K562 (cell line): ENCODE measurements around the gene CENPN. TPM values are rescaled to one million over a fixed set of nuclear protein-coding genes. Genes with fewer than 3 reads are reported as not detected.

Experiments
- ATF2 ChIP-seq: sonication (generic); formaldehyde crosslinking; IDR thresholded peaks from 2 replicates; pipeline ENCODE4 v1.8.1; 2022; ENCODE audit warnings: missing genetic modification reagents
- DIDO1 ChIP-seq: fragments of 450-650 bp; IDR thresholded peaks from 2 replicates; pipeline ENCODE4 v1.6.1; 2016; ENCODE audit warnings: low read depth, missing biosample characterization, missing genetic modification characterization
- GMEB1 ChIP-seq: fragments of 250-450 bp; sonication (Bioruptor Pico); IDR thresholded peaks from 2 replicates; pipeline ENCODE4 v1.4.0; 2020; ENCODE audit warnings: mild to moderate bottlenecking
- JUNB ChIP-seq: fragments of 450-650 bp; formaldehyde crosslinking; conservative IDR thresholded peaks from 2 replicates; pipeline ENCODE4 v1.4.0; 2020; ENCODE audit warnings: mild to moderate bottlenecking
- KHSRP ChIP-seq: fragments of 450-650 bp; IDR thresholded peaks from 2 replicates; pipeline ENCODE4 v1.6.1; 2017
- KLF13 ChIP-seq: fragments of 450-650 bp; IDR thresholded peaks from 2 replicates; pipeline ENCODE4 v1.6.1; 2016; ENCODE audit warnings: missing genetic modification characterization, low read depth, mild to moderate bottlenecking, missing compliant biosample characterization, moderate library complexity, borderline replicate concordance
- MED1 ChIP-seq: sonication (generic); formaldehyde crosslinking; IDR thresholded peaks from 2 replicates; pipeline ENCODE4 v1.8.1; 2023; ENCODE audit warnings: missing genetic modification reagents, borderline replicate concordance
- MITF ChIP-seq: IDR thresholded peaks from 2 replicates; pipeline ENCODE4 v1.6.1; 2014; ENCODE audit warnings: antibody characterized with exemption
- NCOA6 ChIP-seq: fragments of 450-650 bp; IDR thresholded peaks from 2 replicates; pipeline ENCODE4 v1.6.1; 2017; ENCODE audit warnings: mild to moderate bottlenecking
- NELFE ChIP-seq: IDR thresholded peaks from 2 replicates; pipeline ENCODE4 v1.6.1; 2011; ENCODE audit warnings: mild to moderate bottlenecking; ENCODE audit not compliant: insufficient read depth, insufficient read length
- NFE2 ChIP-seq: IDR thresholded peaks from 2 replicates; pipeline ENCODE4 v1.6.1; 2014; ENCODE audit warnings: antibody characterized with exemption, low read depth
- NFIX ChIP-seq: fragments of 250-450 bp; sonication (Bioruptor Pico); IDR thresholded peaks from 2 replicates; pipeline ENCODE4 v1.4.0; 2020; ENCODE audit warnings: low read depth, mild to moderate bottlenecking, moderate library complexity
- PKNOX1 ChIP-seq: fragments of 450-650 bp; IDR thresholded peaks from 2 replicates; pipeline ENCODE4 v1.6.1; 2016
- SMAD1 ChIP-seq: fragments of 150-350 bp; IDR thresholded peaks from 2 replicates; pipeline ENCODE4 v1.6.1; 2014; ENCODE audit warnings: low read length, low read depth; ENCODE audit not compliant: partially characterized antibody
- TAF7 ChIP-seq: fragments of 450-650 bp; IDR thresholded peaks from 2 replicates; pipeline ENCODE4 v1.6.1; 2016; ENCODE audit warnings: missing genetic modification characterization, missing compliant biosample characterization
- XRCC5 ChIP-seq: fragments of 200-400 bp; formaldehyde crosslinking; IDR thresholded peaks from 2 replicates; pipeline ENCODE4 v1.6.1; 2017; ENCODE audit warnings: low read depth, mild to moderate bottlenecking, low read length
- ZNF146 ChIP-seq: IDR thresholded peaks from one replicate; pipeline ENCODE4 v1.6.1; 2018; ENCODE audit warnings: missing compliant biosample characterization; ENCODE audit not compliant: unreplicated experiment
- ZNF23 ChIP-seq: fragments of 250-450 bp; sonication (Bioruptor Pico); IDR thresholded peaks from 2 replicates; pipeline ENCODE4 v1.4.0; 2020; ENCODE audit warnings: mild to moderate bottlenecking
- ZNF324 ChIP-seq: fragments of 250-450 bp; sonication (Bioruptor Pico); IDR thresholded peaks from 2 replicates; pipeline ENCODE4 v1.4.0; 2020; ENCODE audit warnings: mild to moderate bottlenecking
- ZNF347 ChIP-seq: fragments of 450-650 bp; formaldehyde crosslinking; IDR thresholded peaks from 2 replicates; pipeline ENCODE4 v1.4.0; 2020; ENCODE audit warnings: low read depth, mild to moderate bottlenecking, moderate library complexity
- ZNF518B ChIP-seq: fragments of 250-450 bp; sonication (Bioruptor Pico); IDR thresholded peaks from 2 replicates; pipeline ENCODE4 v1.5.0; 2021; ENCODE audit warnings: mild to moderate bottlenecking, moderate library complexity
- polyA plus RNA-seq, 8 experiments: library from polyadenylated mRNA; depleted of rRNA in 4 of 8; stranded (reverse) in 5 of 8; unstranded in 3 of 8; fragments of >200 nt; fragmentation: Nextera tagmentation in 2 of 8; fragmentation: Illumina TruSeq in 1 of 8; extraction: Ambion mirVana in 2 of 8; extraction: Trizol in 1 of 8; gene quantifications; 2 replicates each; pipeline versions ENCODE4 v1.2.1 to v1.2.3, GENCODE V29; 2011 to 2014; ENCODE audit warnings: inconsistent platforms in 1 of 8, missing spikeins in 1 of 8
- total RNA-seq, 7 experiments: library from RNA; depleted of rRNA in 6 of 7; stranded (reverse); fragments of >200 nt in 6 of 7; fragmentation: Illumina TruSeq in 2 of 7; extraction: Trizol in 2 of 7; gene quantifications; 2 replicates each; pipeline versions ENCODE4 v1.2.1 to v1.2.3, GENCODE V29; 2011 to 2021; ENCODE audit warnings: low replicate concordance in 1 of 7

CENPN gene
- total and polyA plus RNA-seq, 9 of the 15 experiments (the other 6 are each of a cell fraction or from before 2014, with no cell fraction given) = 92.3 to 384 (median 140) TPM

- TF ChIP-seq ZNF518B (CRISPR knock-in tag) (no peak), XRCC5 (0 out of 2 replicates have a peak, but pooled peaks have one; percentile 29), PKNOX1 (peak; percentile 93), ZNF146 (CRISPR knock-in tag) (no peak), JUNB (CRISPR knock-in tag) (no peak), GMEB1 (CRISPR knock-in tag) (no peak), DIDO1 (tag) (no peak), MED1 (CRISPR knock-in tag) (no peak), KHSRP (no peak), ZNF23 (CRISPR knock-in tag) (no peak), ZNF324 (no peak), NFE2 (no peak), SMAD1 (no peak), NELFE (no peak), NFIX (CRISPR knock-in tag) (no peak), TAF7 (tag) (peak; percentile 70), ATF2 (CRISPR knock-in tag) (no peak), MITF (0 out of 2 replicates have a peak, but pooled peaks have one; percentile 13), ZNF347 (no peak), NCOA6 (peak; percentile 76), KLF13 (tag) (peak; percentile 34; the same call in 1 of the 2 replicates)
Observed at GRCh38 chr16:81006211-81006812, 702 bp upstream of the CENPN start (continued).
